Progenitor cell of endocrine pancreas (in vitro differentiated cells): ENCODE measurements around the gene BNIP3. TPM values are rescaled to one million over a fixed set of nuclear protein-coding genes. Genes with fewer than 3 reads are reported as not detected.

Experiments
- DNase-seq: peaks from one replicate; pipeline ENCODE4 v3.0.0; 2021; ENCODE audit warnings: low spot score; ENCODE audit not compliant: unreplicated experiment
- H3K27ac Mint-ChIP-seq: 2 replicates; pipeline ENCODE4 v1.8.0; 2021; ENCODE audit warnings: mild to moderate bottlenecking, moderate library complexity, mixed read lengths
- H3K27me3 Mint-ChIP-seq: 2 replicates; pipeline ENCODE4 v1.8.0; 2021; ENCODE audit warnings: mixed read lengths
- H3K36me3 Mint-ChIP-seq: 2 replicates; pipeline ENCODE4 v1.8.0; 2022; ENCODE audit warnings: mixed read lengths; ENCODE audit not compliant: insufficient read depth
- H3K4me1 Mint-ChIP-seq: 2 replicates; pipeline ENCODE4 v1.8.0; 2021; ENCODE audit warnings: low read depth, mixed read lengths
- H3K4me3 Mint-ChIP-seq: 2 replicates; pipeline ENCODE4 v1.8.0; 2021; ENCODE audit warnings: low read depth, mild to moderate bottlenecking, moderate library complexity, mixed read lengths
- H3K9me3 Mint-ChIP-seq: 2 replicates; pipeline ENCODE4 v1.8.0; 2021; ENCODE audit warnings: low read depth, mixed read lengths
- CTCF ChIP-seq: fragments of 200-600 bp; sonication (generic); IDR thresholded peaks from one replicate; pipeline ENCODE4 v1.5.0; 2021; ENCODE audit warnings: antibody characterized with exemption, mild to moderate bottlenecking; ENCODE audit not compliant: unreplicated experiment
- total RNA-seq: library from RNA; stranded (reverse); gene quantifications from 2 replicates; pipeline ENCODE4 v1.2.1, GENCODE V29; 2021

Gene BNIP3
- total RNA-seq, 1 donor from 2014 or later = 32.4 TPM

- no peaks in the 10 kb centered on the region for H3K9me3 Mint-ChIP-seq
- peaks cover 4% of the 10 kb centered on the region for H3K4me1 Mint-ChIP-seq
These were observed 46.5 kb downstream of the BNIP3 start for GRCh38 chr10:131935260-131935659.

GRCh38 chr10:131934769-131935168 lies 47.0 kb downstream of the BNIP3 start:
- TF ChIP-seq CTCF = no peak
- Mint-ChIP-seq H3K9me3 (no peaks in the 10 kb centered on the region), H3K27ac (no peak overlapping the region), H3K4me1 (peaks cover 8% of the 10 kb centered on the region), H3K4me3 (no peak overlapping the region), H3K27me3 (no peaks in the 10 kb centered on the region), H3K36me3 (peaks cover 10% of the 10 kb centered on the region)
- no peak for DNase-seq

More at GRCh38 chr10:131935260-131935659, 46.5 kb downstream of the BNIP3 start:
- Mint-ChIP-seq H3K27me3 (no peaks in the 10 kb centered on the region), H3K27ac (no peak overlapping the region), H3K4me3 (no peak overlapping the region), H3K36me3 (peaks cover 13% of the 10 kb centered on the region)
- no peak for DNase-seq
- no peak for TF ChIP-seq CTCF

- H3K27ac Mint-ChIP-seq = no peak overlapping the region
- H3K4me3 Mint-ChIP-seq = no peak overlapping the region
- DNase-seq = no peak
- peaks cover 16% of the 10 kb centered on the region for H3K4me1 Mint-ChIP-seq
- H3K27me3 Mint-ChIP-seq = no peaks in the 10 kb centered on the region
- H3K9me3 Mint-ChIP-seq = no peaks in the 10 kb centered on the region
- H3K36me3 Mint-ChIP-seq = peaks cover 9% of the 10 kb centered on the region
- TF ChIP-seq CTCF = no peak
These were observed 48.0 kb downstream of the BNIP3 start for GRCh38 chr10:131933696-131934086.

GRCh38 chr10:131933016-131933695 lies 48.6 kb downstream of the BNIP3 start:
- H3K9me3 Mint-ChIP-seq = no peaks in the 10 kb centered on the region
- H3K4me1 Mint-ChIP-seq = peaks cover 20% of the 10 kb centered on the region
- H3K4me3 Mint-ChIP-seq = no peak overlapping the region

GRCh38 chr10:131931981-131932380 lies 49.7 kb downstream of the BNIP3 start:
- no peaks in the 10 kb centered on the region for H3K27me3 Mint-ChIP-seq
- no peaks in the 10 kb centered on the region for H3K9me3 Mint-ChIP-seq
- peaks cover 4% of the 10 kb centered on the region for H3K36me3 Mint-ChIP-seq
- no peak for TF ChIP-seq CTCF
- no peak for DNase-seq
- H3K4me3 Mint-ChIP-seq = no peak overlapping the region
- H3K4me1 Mint-ChIP-seq = peaks cover 20% of the 10 kb centered on the region
- H3K27ac Mint-ChIP-seq = no peak overlapping the region

More at GRCh38 chr10:131933016-131933695, 48.6 kb downstream of the BNIP3 start:
- Mint-ChIP-seq H3K27ac (no peak overlapping the region), H3K27me3 (no peaks in the 10 kb centered on the region), H3K36me3 (peaks cover 6% of the 10 kb centered on the region)
- no peak for DNase-seq
- no peak for TF ChIP-seq CTCF
